ENCODE measurements around the gene NACC2. TPM values are rescaled to one million over a fixed set of nuclear protein-coding genes. Genes with fewer than 3 reads are reported as not detected.

The NACC2 gene
- polyA plus RNA-seq, 1 donor (not counting 4 experiments of a cell fraction or from before 2014, with no cell fraction given): 4.6 TPM

DNA sequence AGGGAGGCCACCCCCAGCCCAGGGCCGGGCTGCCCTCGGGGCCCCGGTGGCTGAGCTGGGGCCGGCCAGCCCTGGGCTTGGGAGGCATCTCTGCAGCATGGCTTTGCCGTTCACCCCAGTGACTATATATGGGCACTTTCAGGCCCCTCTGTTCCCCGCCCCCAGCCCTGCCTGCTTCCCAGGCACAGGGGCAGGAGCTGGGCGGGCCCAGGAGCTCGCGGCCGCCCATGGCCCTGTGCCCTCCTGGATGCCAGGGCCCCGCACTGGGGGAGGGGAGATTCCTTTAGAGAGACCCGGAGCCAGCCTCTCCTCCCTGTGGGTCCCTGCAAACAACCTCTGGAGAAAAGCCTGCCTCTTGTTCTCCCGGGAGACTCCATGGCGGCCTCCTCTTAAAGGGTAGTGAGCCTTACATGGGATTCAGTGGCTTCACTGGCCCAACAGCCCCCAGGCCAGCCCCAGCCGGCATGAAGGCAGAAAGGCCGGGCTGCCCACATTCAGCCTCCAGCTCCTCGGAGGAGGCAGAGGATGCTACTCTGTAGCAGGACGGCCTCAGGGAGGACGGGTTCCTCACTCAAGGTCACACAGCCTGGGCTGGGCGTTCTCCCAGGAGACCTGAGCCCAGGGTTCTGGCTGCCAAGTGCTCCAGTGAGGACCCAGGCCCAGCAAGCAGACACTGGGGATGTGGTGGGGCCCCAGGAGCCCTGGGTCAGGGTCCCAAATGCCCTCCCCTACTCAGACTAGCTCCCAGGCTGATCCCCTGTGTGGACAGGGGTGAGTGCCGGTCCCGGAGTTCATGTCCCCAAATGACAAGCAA lies 4.1 kb downstream of the NACC2 start:
- H2AFZ ChIP-seq (ENCODE audit: control insufficient read depth, low read length): no peak overlapping the region
- TF ChIP-seq CTCF (optimal IDR thresholded peaks at IDR 0.05 in 1 of 3, IDR thresholded peaks at IDR 0.05 in 1 of 3, conservative IDR thresholded peaks at IDR 0.05 in 1 of 3; ENCODE audit: extremely low read depth in 1 of 3, insufficient read depth in 2 of 3, low read length in 3 of 3) (no peak), EZH2 (IDR thresholded peaks at IDR 0.05; ENCODE audit: low read length) (no peak)
- no peak for FAIRE-seq
- no peak overlapping the region for H3K4me3 ChIP-seq (ENCODE audit: control insufficient read depth in 2 of 3, extremely low read depth in 1 of 3, insufficient read depth in 2 of 3, low read depth in 1 of 3, low read length in 3 of 3)
- no peak overlapping the region for H3K27ac ChIP-seq (ENCODE audit: control insufficient read depth, insufficient read depth, low read length)
- H3K27me3 ChIP-seq (ENCODE audit: control insufficient read depth, extremely low read depth, insufficient read depth, low read length): no peaks in the 10 kb centered on the region
- H3K36me3 ChIP-seq (ENCODE audit: control insufficient read depth in 2 of 2, extremely low read depth in 1 of 2, insufficient read depth in 2 of 2, low read length in 2 of 2): peaks cover 5 to 9% of the 10 kb centered on the region in 2 experiments
- H3K9me3 ChIP-seq (ENCODE audit: control insufficient read depth, low read depth, low read length): no peaks in the 10 kb centered on the region
- H3K79me2 ChIP-seq (ENCODE audit: control insufficient read depth, insufficient read depth, low read length): peaks cover 86% of the 10 kb centered on the region
- peak overlapping the region; percentile 15 for H3K9ac ChIP-seq (ENCODE audit: control insufficient read depth, extremely low read depth, insufficient read depth, low read length)
- dilution Hi-C loops (cut with MboI; ENCODE audit: extremely low pct_ligation_motif_present, low sequenced_read_pairs): no loop called here
- no peaks in the 10 kb centered on the region for H3K9me1 ChIP-seq (ENCODE audit: control insufficient read depth, extremely low read depth, insufficient read depth, low read length)
- H3K4me2 ChIP-seq (ENCODE audit: control insufficient read depth, extremely low read depth, insufficient read depth, low read depth, low read length): no peak overlapping the region
- DNase-seq (ENCODE audit: low read depth, low spot score): no peak
- H3K4me1 ChIP-seq (ENCODE audit: control insufficient read depth, extremely low read depth, insufficient read depth, low read length): peaks cover 14% of the 10 kb centered on the region
- H4K20me1 ChIP-seq (ENCODE audit: control insufficient read depth, extremely low read depth, insufficient read depth, low read length): peaks cover 21% of the 10 kb centered on the region

DNA sequence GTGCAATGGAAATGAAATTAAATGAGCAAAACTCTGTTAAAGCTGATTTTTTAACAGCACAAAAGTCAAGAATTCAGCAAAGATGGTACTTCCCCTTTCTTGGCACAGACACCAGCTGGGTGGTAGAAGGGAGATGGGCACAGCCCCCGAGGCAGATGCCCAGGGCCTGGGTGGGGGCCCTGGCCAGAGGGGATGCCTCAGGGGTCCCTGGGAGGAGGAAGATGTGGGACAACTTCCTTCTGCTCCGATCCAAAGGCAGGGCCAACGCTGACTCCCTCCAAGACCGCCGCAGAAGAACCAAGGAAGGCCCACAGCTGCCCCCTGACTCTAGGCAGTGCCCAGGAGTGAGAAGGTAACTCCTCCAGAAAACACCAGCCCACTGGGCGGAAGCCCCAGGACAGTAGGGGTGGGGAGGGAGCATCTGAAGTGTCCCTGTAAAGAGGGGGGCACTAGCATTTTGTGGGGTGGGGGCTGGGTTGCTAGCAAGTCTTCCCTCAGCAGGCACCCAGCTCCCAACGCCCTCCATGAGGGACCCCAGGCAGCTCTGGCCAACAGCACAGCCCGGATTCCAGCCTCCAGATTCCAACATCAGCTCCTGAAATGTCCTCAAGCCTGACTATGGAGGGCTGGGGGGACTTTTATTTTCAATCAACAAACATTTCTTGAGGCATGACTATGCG lies 4.9 kb downstream of the NACC2 start:
- Histone ChIP-seq H3K27me3 (ENCODE audit: control insufficient read depth, extremely low read depth, insufficient read depth, low read length) (no peaks in the 10 kb centered on the region), H3K27ac (ENCODE audit: control insufficient read depth, insufficient read depth, low read length) (no peak overlapping the region), H4K20me1 (ENCODE audit: control insufficient read depth, extremely low read depth, insufficient read depth, low read length) (peaks cover 21% of the 10 kb centered on the region), H3K79me2 (ENCODE audit: control insufficient read depth, insufficient read depth, low read length) (peaks cover 90% of the 10 kb centered on the region), H3K4me1 (ENCODE audit: control insufficient read depth, extremely low read depth, insufficient read depth, low read length) (peaks cover 12% of the 10 kb centered on the region), H3K4me3 (ENCODE audit: control insufficient read depth in 2 of 3, extremely low read depth in 1 of 3, insufficient read depth in 2 of 3, low read depth in 1 of 3, low read length in 3 of 3) (no peak overlapping the region), H3K9ac (ENCODE audit: control insufficient read depth, extremely low read depth, insufficient read depth, low read length) (no peak overlapping the region), H2AFZ (ENCODE audit: control insufficient read depth, low read length) (no peak overlapping the region), H3K9me1 (ENCODE audit: control insufficient read depth, extremely low read depth, insufficient read depth, low read length) (no peaks in the 10 kb centered on the region), H3K36me3 (ENCODE audit: control insufficient read depth in 2 of 2, extremely low read depth in 1 of 2, insufficient read depth in 2 of 2, low read length in 2 of 2) (peaks cover 5 to 9% of the 10 kb centered on the region in 2 experiments), H3K4me2 (ENCODE audit: control insufficient read depth, extremely low read depth, insufficient read depth, low read depth, low read length) (no peak overlapping the region), H3K9me3 (ENCODE audit: control insufficient read depth, low read depth, low read length) (no peaks in the 10 kb centered on the region)
- DNase-seq (ENCODE audit: low read depth, low spot score): no peak
- dilution Hi-C loops (cut with MboI; ENCODE audit: extremely low pct_ligation_motif_present, low sequenced_read_pairs): no loop called here
- no peak for TF ChIP-seq EZH2 (IDR thresholded peaks at IDR 0.05; ENCODE audit: low read length)
- no peak for TF ChIP-seq CTCF (optimal IDR thresholded peaks at IDR 0.05 in 1 of 3, IDR thresholded peaks at IDR 0.05 in 1 of 3, conservative IDR thresholded peaks at IDR 0.05 in 1 of 3; ENCODE audit: extremely low read depth in 1 of 3, insufficient read depth in 2 of 3, low read length in 3 of 3)
- no peak for FAIRE-seq
